Vagina (tissue), 2 donors: ENCODE data around the gene ATOH8. TPM values are rescaled to one million over a fixed set of nuclear protein-coding genes. Genes with fewer than 3 reads are reported as not detected.

Experiments
- DNase-seq, 2 donors: peaks; one replicate each; pipeline ENCODE4 v3.0.0-alpha.2; 2017; ENCODE audit errors: extremely low spot score in 2 of 2
- H3K27ac ChIP-seq: fragments of 200-600 bp; sonication (generic); one replicate; pipeline ENCODE4 v1.5.1; 2019
- H3K27me3 ChIP-seq: fragments of 200-600 bp; sonication (generic); one replicate; pipeline ENCODE4 v1.5.1; 2019
- H3K36me3 ChIP-seq, 2 donors: fragments of 200-600 bp; sonication (generic); one replicate each; pipeline ENCODE4 v1.5.1; 2017 to 2019
- H3K4me1 ChIP-seq: fragments of 200-600 bp; sonication (generic); one replicate; pipeline ENCODE4 v1.5.1; 2019
- H3K4me3 ChIP-seq, 2 donors: fragments of 200-600 bp; sonication (generic); 1 replicate in 1 of 2; 2 replicates in 1 of 2; pipeline ENCODE4 v1.5.1; 2016 to 2019
- H3K9me3 ChIP-seq: fragments of 200-600 bp; sonication (generic); one replicate; pipeline ENCODE4 v1.5.1; 2019
- POLR2A ChIP-seq, 2 donors: fragments of 450-650 bp; IDR thresholded peaks; one replicate each; pipeline ENCODE4 v1.6.1; 2017; ENCODE audit warnings: antibody characterized with exemption in 2 of 2, mild to moderate bottlenecking in 2 of 2, moderate library complexity in 2 of 2
- POLR2AphosphoS5 ChIP-seq, 2 donors: sonication (generic); formaldehyde crosslinking; IDR thresholded peaks; one replicate each; pipeline ENCODE4 v1.9.0; 2017; ENCODE audit warnings: antibody characterized with exemption in 2 of 2, mild to moderate bottlenecking in 2 of 2, low read depth in 1 of 2; ENCODE audit not compliant: insufficient read depth in 1 of 2
- intact Hi-C: fragments of 100-400 bp; cut with DNase I; formaldehyde crosslinking; loops from one replicate; pipeline ENCODE4 v1.15.1; 2023
- total RNA-seq: library from RNA; depleted of rRNA; stranded (reverse); fragments of >200 nt; gene quantifications from one replicate; pipeline ENCODE4 v1.2.3, GENCODE V29; 2016
- TF ChIP-seq, protein P1 (sequence below), 3 experiments: fragments of 450-650 bp in 2 of 3; fragments of 200-600 bp in 1 of 3; sonication (generic) in 1 of 3; IDR thresholded peaks; one replicate each; pipeline ENCODE4 v1.5.1; 2017 to 2019; ENCODE audit warnings: antibody characterized with exemption in 3 of 3, mild to moderate bottlenecking in 2 of 3, moderate library complexity in 2 of 3

ATOH8 gene
- total RNA-seq, 1 donor from 2014 or later: 66.5 TPM

DNA sequence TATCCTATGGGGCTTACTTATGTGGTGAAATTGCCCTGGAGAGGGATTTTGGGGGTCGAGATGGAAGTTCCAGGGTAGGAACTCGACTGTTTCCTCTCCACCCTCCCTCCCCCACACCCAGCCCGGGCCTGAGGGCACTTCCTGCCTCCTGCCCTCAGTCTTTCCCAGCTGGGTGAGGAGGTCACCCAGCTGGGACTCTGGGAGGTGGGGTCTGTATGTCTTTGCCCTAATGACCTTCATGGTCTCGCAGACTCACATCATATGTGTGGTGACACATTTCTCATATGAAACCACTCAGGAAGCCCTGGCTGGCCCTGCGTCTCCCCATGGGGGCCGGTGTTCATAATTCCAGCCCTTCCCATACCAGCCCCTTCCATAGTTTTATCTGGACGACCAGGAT lies 12.4 kb downstream of the ATOH8 start:
- no peaks in the 10 kb centered on the region for H3K9me3 ChIP-seq
- intact Hi-C loops: no loop called here
- H3K4me3 ChIP-seq: no peak overlapping the region
- H3K27me3 ChIP-seq: no peaks in the 10 kb centered on the region
- H3K36me3 ChIP-seq: peaks cover 0 to 5% of the 10 kb centered on the region in 2 donors
- no peak overlapping the region for H3K27ac ChIP-seq
- no peak for TF ChIP-seq POLR2AphosphoS5 (IDR thresholded peaks at IDR 0.05; ENCODE audit: insufficient read depth in 1 of 2, low read depth in 1 of 2)
- no peak for TF ChIP-seq POLR2A (IDR thresholded peaks at IDR 0.05)
- DNase-seq: no peak
- H3K4me1 ChIP-seq: peaks cover 93% of the 10 kb centered on the region

- H3K4me1 ChIP-seq: peaks cover 93% of the 10 kb centered on the region
- intact Hi-C loops: no loop called here
- no peak overlapping the region for H3K4me3 ChIP-seq
- H3K9me3 ChIP-seq: no peaks in the 10 kb centered on the region
- H3K27ac ChIP-seq: peak overlapping the region; percentile 90
- H3K36me3 ChIP-seq: peaks cover 0 to 5% of the 10 kb centered on the region in 2 donors
- no peaks in the 10 kb centered on the region for H3K27me3 ChIP-seq
- no peak for DNase-seq
- no peak for TF ChIP-seq POLR2A (IDR thresholded peaks at IDR 0.05)
- TF ChIP-seq POLR2AphosphoS5 (IDR thresholded peaks at IDR 0.05; ENCODE audit: insufficient read depth in 1 of 2, low read depth in 1 of 2): no peak
- TF ChIP-seq, protein P1, sequence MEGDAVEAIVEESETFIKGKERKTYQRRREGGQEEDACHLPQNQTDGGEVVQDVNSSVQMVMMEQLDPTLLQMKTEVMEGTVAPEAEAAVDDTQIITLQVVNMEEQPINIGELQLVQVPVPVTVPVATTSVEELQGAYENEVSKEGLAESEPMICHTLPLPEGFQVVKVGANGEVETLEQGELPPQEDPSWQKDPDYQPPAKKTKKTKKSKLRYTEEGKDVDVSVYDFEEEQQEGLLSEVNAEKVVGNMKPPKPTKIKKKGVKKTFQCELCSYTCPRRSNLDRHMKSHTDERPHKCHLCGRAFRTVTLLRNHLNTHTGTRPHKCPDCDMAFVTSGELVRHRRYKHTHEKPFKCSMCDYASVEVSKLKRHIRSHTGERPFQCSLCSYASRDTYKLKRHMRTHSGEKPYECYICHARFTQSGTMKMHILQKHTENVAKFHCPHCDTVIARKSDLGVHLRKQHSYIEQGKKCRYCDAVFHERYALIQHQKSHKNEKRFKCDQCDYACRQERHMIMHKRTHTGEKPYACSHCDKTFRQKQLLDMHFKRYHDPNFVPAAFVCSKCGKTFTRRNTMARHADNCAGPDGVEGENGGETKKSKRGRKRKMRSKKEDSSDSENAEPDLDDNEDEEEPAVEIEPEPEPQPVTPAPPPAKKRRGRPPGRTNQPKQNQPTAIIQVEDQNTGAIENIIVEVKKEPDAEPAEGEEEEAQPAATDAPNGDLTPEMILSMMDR (IDR thresholded peaks at IDR 0.05): no peak
Observed at GRCh38 chr2:85767803-85768665, 14.2 kb downstream of the ATOH8 start.

- DNase-seq: no peak
- no peaks in the 10 kb centered on the region for H3K9me3 ChIP-seq
- intact Hi-C loops: no loop called here
- no peak overlapping the region for H3K4me3 ChIP-seq
- peak overlapping the region; percentile 90 for H3K27ac ChIP-seq
- TF ChIP-seq POLR2A (IDR thresholded peaks at IDR 0.05) (no peak), POLR2AphosphoS5 (IDR thresholded peaks at IDR 0.05; ENCODE audit: insufficient read depth in 1 of 2, low read depth in 1 of 2) (peak; percentile 24 to 55)
- TF ChIP-seq, protein P1 (IDR thresholded peaks at IDR 0.05): no peak
- H3K27me3 ChIP-seq: no peaks in the 10 kb centered on the region
- H3K4me1 ChIP-seq: peaks cover 96% of the 10 kb centered on the region
- peaks cover 0 to 5% of the 10 kb centered on the region in 2 donors for H3K36me3 ChIP-seq
Observed at GRCh38 chr2:85768713-85769112, 14.9 kb downstream of the ATOH8 start.

- intact Hi-C loops: no loop called here
- no peak overlapping the region for H3K4me3 ChIP-seq
- peak overlapping the region; percentile 90 for H3K27ac ChIP-seq
- H3K36me3 ChIP-seq: peaks cover 0 to 5% of the 10 kb centered on the region in 2 donors
- DNase-seq: no peak
- TF ChIP-seq, protein P1 (IDR thresholded peaks at IDR 0.05): no peak
- TF ChIP-seq POLR2AphosphoS5 (IDR thresholded peaks at IDR 0.05; ENCODE audit: insufficient read depth in 1 of 2, low read depth in 1 of 2): no peak
- TF ChIP-seq POLR2A (IDR thresholded peaks at IDR 0.05): no peak
- H3K4me1 ChIP-seq: peaks cover 98% of the 10 kb centered on the region
- H3K27me3 ChIP-seq: no peaks in the 10 kb centered on the region
- H3K9me3 ChIP-seq: no peaks in the 10 kb centered on the region
Observed at GRCh38 chr2:85769236-85769982, 15.6 kb downstream of the ATOH8 start.

DNA sequence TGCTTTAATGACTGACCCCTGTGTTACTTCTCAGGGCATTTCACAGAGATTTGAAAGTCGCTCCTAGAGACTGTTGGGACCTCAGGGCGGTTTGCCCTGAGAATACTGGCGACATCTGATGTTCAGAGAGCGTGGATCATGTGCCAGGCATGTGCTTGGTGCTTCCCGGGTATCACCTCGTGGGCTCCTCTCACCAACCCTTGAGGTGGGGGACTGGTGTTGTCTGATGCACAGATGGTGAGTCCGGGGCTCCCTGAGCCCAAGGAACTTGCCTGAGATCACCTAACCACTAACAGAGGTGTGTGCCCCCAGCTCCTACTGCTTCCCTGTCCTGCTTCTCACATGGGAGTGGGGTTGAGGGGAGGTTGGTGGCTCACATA lies 16.2 kb downstream of the ATOH8 start:
- Histone ChIP-seq H3K9me3 (no peaks in the 10 kb centered on the region), H3K36me3 (no peaks in the 10 kb centered on the region), H3K4me3 (no peak overlapping the region), H3K27me3 (no peaks in the 10 kb centered on the region), H3K4me1 (peaks cover 98% of the 10 kb centered on the region), H3K27ac (peak overlapping the region; percentile 90)
- no peak for DNase-seq
- intact Hi-C loops: no loop called here
- TF ChIP-seq POLR2AphosphoS5 (IDR thresholded peaks at IDR 0.05; ENCODE audit: insufficient read depth in 1 of 2, low read depth in 1 of 2) (no peak), POLR2A (IDR thresholded peaks at IDR 0.05) (no peak)
- TF ChIP-seq, protein P1 (IDR thresholded peaks at IDR 0.05): no peak
